Epithelial cell of proximal tubule (primary cell): Measurements from ENCODE around the gene ERICH6B. TPM values are rescaled to one million over a fixed set of nuclear protein-coding genes. Genes with fewer than 3 reads are reported as not detected.

ENCODE experiments used
- DNase-seq: peaks from one replicate; pipeline ENCODE4 v3.0.0-alpha.2; 2011; ENCODE audit warnings: low read depth
- H3K4me3 ChIP-seq: 2 replicates; pipeline ENCODE4 v1.5.1; 2011; ENCODE audit warnings: low read depth, mild to moderate bottlenecking, low read length
- total RNA-seq: library from RNA; depleted of rRNA; stranded (reverse); fragments of >200 nt; gene quantifications from 2 replicates; pipeline ENCODE4 v1.2.3, GENCODE V29; 2015
- TF ChIP-seq, protein P1 (sequence below): conservative IDR thresholded peaks from 2 replicates; pipeline ENCODE4 v1.5.1; 2012; ENCODE audit warnings: low read depth, mild to moderate bottlenecking, low read length

Gene ERICH6B
- total RNA-seq, 1 donor from 2014 or later: not detected

- H3K4me3 ChIP-seq: no peak overlapping the region
- no peak for DNase-seq
- TF ChIP-seq, protein P1, sequence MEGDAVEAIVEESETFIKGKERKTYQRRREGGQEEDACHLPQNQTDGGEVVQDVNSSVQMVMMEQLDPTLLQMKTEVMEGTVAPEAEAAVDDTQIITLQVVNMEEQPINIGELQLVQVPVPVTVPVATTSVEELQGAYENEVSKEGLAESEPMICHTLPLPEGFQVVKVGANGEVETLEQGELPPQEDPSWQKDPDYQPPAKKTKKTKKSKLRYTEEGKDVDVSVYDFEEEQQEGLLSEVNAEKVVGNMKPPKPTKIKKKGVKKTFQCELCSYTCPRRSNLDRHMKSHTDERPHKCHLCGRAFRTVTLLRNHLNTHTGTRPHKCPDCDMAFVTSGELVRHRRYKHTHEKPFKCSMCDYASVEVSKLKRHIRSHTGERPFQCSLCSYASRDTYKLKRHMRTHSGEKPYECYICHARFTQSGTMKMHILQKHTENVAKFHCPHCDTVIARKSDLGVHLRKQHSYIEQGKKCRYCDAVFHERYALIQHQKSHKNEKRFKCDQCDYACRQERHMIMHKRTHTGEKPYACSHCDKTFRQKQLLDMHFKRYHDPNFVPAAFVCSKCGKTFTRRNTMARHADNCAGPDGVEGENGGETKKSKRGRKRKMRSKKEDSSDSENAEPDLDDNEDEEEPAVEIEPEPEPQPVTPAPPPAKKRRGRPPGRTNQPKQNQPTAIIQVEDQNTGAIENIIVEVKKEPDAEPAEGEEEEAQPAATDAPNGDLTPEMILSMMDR: no peak
These were observed 96.9 kb downstream of the ERICH6B start for GRCh38 chr13:45518525-45519245.

- no peak overlapping the region for H3K4me3 ChIP-seq
- TF ChIP-seq, protein P1: no peak
- no peak for DNase-seq
These were observed 98.8 kb downstream of the ERICH6B start for GRCh38 chr13:45516757-45517156.

- DNase-seq: no peak
- no peak overlapping the region for H3K4me3 ChIP-seq
- TF ChIP-seq, protein P1: no peak
These were observed 103.4 kb downstream of the ERICH6B start for GRCh38 chr13:45512098-45512496.

- no peak overlapping the region for H3K4me3 ChIP-seq
- TF ChIP-seq, protein P1: peak; percentile 83
- DNase-seq: peak; percentile 23
These were observed 104.0 kb downstream of the ERICH6B start for GRCh38 chr13:45511310-45512097.

DNA sequence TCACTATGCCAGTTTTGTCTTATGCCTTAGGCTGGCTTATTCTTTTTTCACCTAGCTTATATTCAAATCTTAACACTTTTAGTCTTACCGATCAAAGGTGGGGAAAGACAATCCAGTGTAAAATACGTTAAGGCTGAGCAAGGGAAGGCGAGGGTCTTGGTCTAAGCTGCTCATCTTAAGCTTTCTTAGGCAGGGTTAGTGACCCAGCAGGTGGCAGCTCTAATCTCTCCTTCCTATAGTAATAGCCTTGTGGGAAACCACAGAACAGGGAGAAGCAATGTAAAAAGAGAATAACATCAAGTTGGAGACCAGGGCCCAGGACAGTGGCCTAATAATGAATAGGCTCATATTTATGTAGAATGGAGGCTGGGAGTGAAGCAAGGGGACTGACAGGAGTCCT, 104.9 kb downstream of the ERICH6B start:
- TF ChIP-seq, protein P1: no peak
- DNase-seq: no peak

DNA sequence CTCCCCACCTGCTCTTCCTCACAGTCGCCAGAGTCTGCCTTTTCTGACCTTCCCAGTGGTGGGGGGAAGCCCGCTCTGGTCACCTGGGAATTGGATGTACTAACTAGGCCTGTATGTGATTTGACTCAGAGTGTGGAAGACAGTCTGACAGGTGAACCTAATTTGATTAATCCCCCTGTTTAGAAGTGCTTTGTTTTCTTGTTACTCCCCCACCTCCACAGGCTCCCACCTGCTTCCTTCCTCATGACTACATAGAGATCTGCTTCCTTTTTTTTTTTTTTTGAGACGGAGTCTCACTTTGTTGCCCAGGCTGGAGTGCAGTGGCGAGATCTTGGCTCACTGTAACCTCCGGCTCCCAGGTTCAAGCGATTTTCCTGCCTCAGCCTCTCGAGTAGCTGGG, 106.8 kb downstream of the ERICH6B start:
- TF ChIP-seq, protein P1: no peak
- H3K4me3 ChIP-seq: no peak overlapping the region

More for the DNA sequence above, 104.9 kb downstream of the ERICH6B start:
- no peak overlapping the region for H3K4me3 ChIP-seq

More for the DNA sequence above, 106.8 kb downstream of the ERICH6B start:
- DNase-seq: no peak
